PC-9 (cell line): ENCODE results near the gene ATL1. TPM values are rescaled to one million over a fixed set of nuclear protein-coding genes. Genes with fewer than 3 reads are reported as not detected.

ENCODE experiments used
- BruUV-seq: library from RNA; stranded (reverse); fragments of 400-500 nt; replicated peaks from 2 replicates; lab custom pipeline; 2021; lab: Mats Ljungman, UMichigan
- CTCF ChIA-PET: fragments of 300-600 bp; sonication (Branson Sonifier 250); formaldehyde crosslinking; loops from one replicate; lab custom pipeline; 2022; ENCODE audit warnings: antibody characterized with exemption; lab: Charles Lee
- POLR2A ChIA-PET: fragments of 300-600 bp; sonication (Branson Sonifier 250); formaldehyde crosslinking; loops from one replicate; lab custom pipeline; 2022; ENCODE audit warnings: antibody characterized with exemption; ENCODE audit not compliant: unreplicated experiment; lab: Charles Lee
- DNase-seq, 2 experiments: peaks; one replicate each; pipeline versions ENCODE4 v3.0.0 to v3.0.0-alpha.2; 2015 to 2022; ENCODE audit warnings: mixed read lengths in 1 of 2
- H2AFZ ChIP-seq: fragments of 200-600 bp; sonication (generic); 2 replicates; pipeline ENCODE4 v1.8.1; 2017; ENCODE audit warnings: antibody characterized with exemption
- H3F3A ChIP-seq: fragments of 200-600 bp; sonication (generic); 2 replicates; pipeline ENCODE4 v1.8.1; 2017; ENCODE audit warnings: antibody characterized with exemption, mild to moderate bottlenecking, low read depth; ENCODE audit not compliant: insufficient read depth
- H3K27ac ChIP-seq: fragments of 200-600 bp; sonication (generic); 2 replicates; pipeline ENCODE4 v1.6.1; 2016; ENCODE audit warnings: mixed run types
- H3K27me3 ChIP-seq: fragments of 200-600 bp; sonication (generic); 2 replicates; pipeline ENCODE4 v1.6.1; 2016; ENCODE audit warnings: low read depth, mixed run types; ENCODE audit not compliant: insufficient read depth
- H3K36me3 ChIP-seq: fragments of 200-600 bp; sonication (generic); 2 replicates; pipeline ENCODE4 v1.6.1; 2016; ENCODE audit warnings: low read depth, mixed run types
- H3K4me1 ChIP-seq: fragments of 200-600 bp; sonication (generic); replicated peaks from 2 replicates; pipeline ENCODE4 v1.6.1; 2016; ENCODE audit warnings: mixed run types; ENCODE audit not compliant: insufficient read depth
- H3K4me2 ChIP-seq: fragments of 200-600 bp; sonication (generic); 2 replicates; pipeline ENCODE4 v1.6.1; 2017; ENCODE audit warnings: mixed run types
- H3K4me3 ChIP-seq: fragments of 200-600 bp; sonication (generic); 2 replicates; pipeline ENCODE4 v1.6.1; 2016; ENCODE audit warnings: mixed run types
- H3K79me2 ChIP-seq: fragments of 200-600 bp; sonication (generic); 2 replicates; pipeline ENCODE4 v1.6.1; 2017; ENCODE audit warnings: low read depth, mixed run types
- H3K9me2 ChIP-seq: fragments of 200-600 bp; sonication (generic); 2 replicates; pipeline ENCODE4 v1.8.1; 2017; ENCODE audit warnings: mild to moderate bottlenecking; ENCODE audit not compliant: insufficient read depth
- H3K9me3 ChIP-seq: fragments of 200-600 bp; sonication (generic); 2 replicates; pipeline ENCODE4 v1.8.1; 2016; ENCODE audit warnings: low read depth; ENCODE audit not compliant: insufficient read depth
- H4K20me1 ChIP-seq: fragments of 200-600 bp; sonication (generic); 2 replicates; pipeline ENCODE4 v1.8.1; 2017; ENCODE audit not compliant: insufficient read depth
- CTCF ChIP-seq: fragments of 200-600 bp; sonication (generic); conservative IDR thresholded peaks from 2 replicates; pipeline ENCODE4 v1.6.1; 2017; ENCODE audit warnings: mixed run types, antibody characterized with exemption, mild to moderate bottlenecking, moderate library complexity
- EZH2 ChIP-seq: fragments of 200-600 bp; sonication (generic); IDR thresholded peaks from 2 replicates; pipeline ENCODE4 v1.8.0; 2017; ENCODE audit warnings: antibody characterized with exemption, low read depth
- intact Hi-C: fragments of 100-400 bp; cut with micrococcal nuclease; formaldehyde crosslinking; loops from one replicate; pipeline ENCODE4 v1.10.0; 2022; ENCODE audit not compliant: unreplicated experiment
- total RNA-seq: library from RNA; stranded (reverse); gene quantifications from 2 replicates; pipeline ENCODE4 v1.2.3, GENCODE V29; 2021

The ATL1 gene
- total RNA-seq, 1 experiment from 2014 or later = 4.3 TPM

GRCh38 chr14:50578433-50578832 is 18.5 kb downstream of the ATL1 start:
- no peak for DNase-seq
- intact Hi-C loops = no loop called here
- no peak overlapping the region for H3K4me3 ChIP-seq
- H3K9me3 ChIP-seq = no peaks in the 10 kb centered on the region; the same call in 1 of the 2 replicates
- TF ChIP-seq EZH2 (no peak), CTCF (no peak)
- CTCF ChIA-PET = no interaction called here
- no peaks in the 10 kb centered on the region; the same call in 1 of the 2 replicates for H3K4me1 ChIP-seq
- no peak overlapping the region for H3K27ac ChIP-seq
- no peaks in the 10 kb centered on the region for H3K36me3 ChIP-seq
- H2AFZ ChIP-seq = no peak overlapping the region
- no peaks in the 10 kb centered on the region for H3F3A ChIP-seq
- H3K4me2 ChIP-seq = no peak overlapping the region
- no peaks in the 10 kb centered on the region for H3K27me3 ChIP-seq
- H3K79me2 ChIP-seq = no peaks in the 10 kb centered on the region
- no peaks in the 10 kb centered on the region for H4K20me1 ChIP-seq
- no TSS peak for BruUV-seq
- POLR2A ChIA-PET = no interaction called here
- H3K9me2 ChIP-seq = no peaks in the 10 kb centered on the region; the same call in 1 of the 2 replicates

GRCh38 chr14:50590464-50590863 is 30.5 kb downstream of the ATL1 start:
- Histone ChIP-seq H3K4me3 (no peak overlapping the region), H3K27me3 (no peaks in the 10 kb centered on the region), H3K4me2 (no peak overlapping the region), H3K36me3 (no peaks in the 10 kb centered on the region), H3K9me2 (no peaks in the 10 kb centered on the region), H3K4me1 (no peaks in the 10 kb centered on the region), H2AFZ (no peak overlapping the region), H3K9me3 (no peaks in the 10 kb centered on the region), H3K27ac (no peak overlapping the region), H4K20me1 (no peaks in the 10 kb centered on the region), H3F3A (no peaks in the 10 kb centered on the region), H3K79me2 (no peaks in the 10 kb centered on the region)
- intact Hi-C loops = no loop called here
- no peak for DNase-seq
- BruUV-seq = no TSS peak
- TF ChIP-seq EZH2 (no peak), CTCF (no peak)
- POLR2A ChIA-PET = no interaction called here
- CTCF ChIA-PET = no interaction called here

GRCh38 chr14:50594577-50595316 is 34.8 kb downstream of the ATL1 start:
- H3K79me2 ChIP-seq = no peaks in the 10 kb centered on the region
- no peak overlapping the region for H3K4me3 ChIP-seq
- no peak for DNase-seq
- ChIA-PET POLR2A (no interaction called here), CTCF (interaction anchor here (0.7 kb wide), 1 partner anchor 284 kb away, joined by 3 read pairs; no protein-coding TSS in a partner anchor)
- H3K4me2 ChIP-seq = no peak overlapping the region
- no peaks in the 10 kb centered on the region for H3F3A ChIP-seq
- H2AFZ ChIP-seq = no peak overlapping the region
- no peaks in the 10 kb centered on the region for H3K9me2 ChIP-seq
- intact Hi-C loops = no loop called here
- H3K27ac ChIP-seq = no peak overlapping the region
- no TSS peak for BruUV-seq
- H3K27me3 ChIP-seq = no peaks in the 10 kb centered on the region
- TF ChIP-seq EZH2 (no peak), CTCF (no peak)
- H3K4me1 ChIP-seq = no peaks in the 10 kb centered on the region
- no peaks in the 10 kb centered on the region for H3K9me3 ChIP-seq
- H4K20me1 ChIP-seq = no peaks in the 10 kb centered on the region
- no peaks in the 10 kb centered on the region for H3K36me3 ChIP-seq
